Transverse colon (tissue), 4 donors: ENCODE data around the gene WNT5B. TPM values are rescaled to one million over a fixed set of nuclear protein-coding genes. Genes with fewer than 3 reads are reported as not detected.
A peak's percentile ranks its signal among the peaks of the same experiment; 100 is the strongest.

Experiments used
- DNase-seq: peaks from one replicate; pipeline ENCODE4 v3.0.0-alpha.2; 2019
- H3K27ac ChIP-seq, 4 donors: fragments of 200-600 bp; sonication (generic); 2 replicates each; pipeline ENCODE4 v1.5.1; 2016 to 2018; ENCODE audit warnings: inconsistent platforms in 4 of 4
- H3K27me3 ChIP-seq: fragments of 200-600 bp; sonication (generic); 2 replicates; pipeline ENCODE4 v1.5.1; 2017; ENCODE audit warnings: inconsistent platforms
- H3K36me3 ChIP-seq, 4 donors: fragments of 200-600 bp; sonication (generic); 2 replicates each; pipeline ENCODE4 v1.5.1; 2017 to 2019; ENCODE audit warnings: inconsistent platforms in 4 of 4
- H3K4me1 ChIP-seq, 4 donors: fragments of 200-600 bp; sonication (generic); 2 replicates each; pipeline ENCODE4 v1.5.1; 2017 to 2020; ENCODE audit warnings: inconsistent platforms in 4 of 4
- H3K4me3 ChIP-seq, 4 donors: fragments of 200-600 bp; sonication (generic); 1 replicate in 1 of 4; 2 replicates in 3 of 4; pipeline versions ENCODE4 v1.5.1 to v1.6.1; 2017 to 2019; ENCODE audit warnings: inconsistent platforms in 4 of 4
- H3K9me3 ChIP-seq, 2 donors: fragments of 200-600 bp; sonication (generic); 2 replicates each; pipeline ENCODE4 v1.5.1; 2017 to 2019; ENCODE audit warnings: inconsistent platforms in 2 of 2
- CTCF ChIP-seq, 5 experiments: fragments of 200-600 bp in 3 of 5; fragments of 450-650 bp in 2 of 5; sonication (generic) in 3 of 5; IDR thresholded peaks; 1 replicate in 2 of 5; 2 replicates in 3 of 5; pipeline ENCODE4 v1.5.1; 2016 to 2017; ENCODE audit warnings: antibody characterized with exemption in 5 of 5, inconsistent platforms in 3 of 5, mild to moderate bottlenecking in 2 of 5, moderate library complexity in 1 of 5
- EP300 ChIP-seq: sonication (generic); formaldehyde crosslinking; IDR thresholded peaks from one replicate; pipeline ENCODE4 v1.6.1; 2017; ENCODE audit warnings: antibody characterized with exemption, low read depth
- POLR2A ChIP-seq: fragments of 450-650 bp; IDR thresholded peaks from one replicate; pipeline ENCODE4 v1.6.1; 2016; ENCODE audit warnings: antibody characterized with exemption, mild to moderate bottlenecking, moderate library complexity
- POLR2AphosphoS5 ChIP-seq, 3 donors: sonication (generic); formaldehyde crosslinking; IDR thresholded peaks; one replicate each; pipeline ENCODE4 v1.6.1; 2016; ENCODE audit warnings: antibody characterized with exemption in 3 of 3
- WGBS, 2 donors: methylation state at CpG; one replicate each; pipeline ENCODE4 v1.1.5; 2018; ENCODE audit warnings: low coverage in 1 of 2; 5-methylcytosine and 5-hydroxymethylcytosine counted together
- in situ Hi-C, 4 donors: fragments of 200-750 bp; cut with MboI; loops; one replicate each; pipeline versions ENCODE4 v1.15.0 to v1.15.1; 2017; ENCODE audit warnings: low sequenced_read_pairs in 3 of 4, low pct_ligation_motif_present in 1 of 4, low pct_unique_long_range_greater_than_20kb in 1 of 4
- intact Hi-C: fragments of 100-400 bp; cut with DNase I; formaldehyde crosslinking; loops from one replicate; pipeline ENCODE4 v1.15.1; 2023; ENCODE audit warnings: low total_unique reads
- total RNA-seq, 4 donors: library from RNA; depleted of rRNA; stranded (reverse); fragments of >200 nt; gene quantifications; one replicate each; pipeline ENCODE4 v1.1.0, GENCODE V29; 2016

The WNT5B gene
- total RNA-seq, 4 donors from 2014 or later: 0.80 to 3.5 (median 3.5) TPM; not detected in 1

- intact Hi-C loops: no loop called here
- Histone ChIP-seq H3K4me3 (no peak overlapping the region), H3K27ac (peak overlapping the region in 1 of 4 donors; percentile 56), H3K4me1 (peaks cover 0 to 21% (median under 1%) of the 10 kb centered on the region in 4 donors), H3K36me3 (no peaks in the 10 kb centered on the region), H3K9me3 (no peaks in the 10 kb centered on the region), H3K27me3 (no peaks in the 10 kb centered on the region)
- WGBS, 2 donors: 87 to 100% methylated on average over 2 to 13 of the region's 13 CpGs
- no peak for DNase-seq
- in situ Hi-C loops: no loop called here
- no peak for TF ChIP-seq POLR2A
Measured at GRCh38 chr12:1611803-1612572, 17.0 kb upstream of the WNT5B start.

- in situ Hi-C loops (no loop called here), intact Hi-C loops (no loop called here)
- Histone ChIP-seq H3K4me1 (peaks cover 0 to 9% (median 0%) of the 10 kb centered on the region in 4 donors), H3K4me3 (no peak overlapping the region), H3K27ac (no peak overlapping the region), H3K27me3 (no peaks in the 10 kb centered on the region), H3K9me3 (no peaks in the 10 kb centered on the region), H3K36me3 (no peaks in the 10 kb centered on the region)
- TF ChIP-seq CTCF (IDR thresholded peaks at IDR 0.05) (no peak), EP300 (no peak), POLR2AphosphoS5 (IDR thresholded peaks at IDR 0.05) (no peak), POLR2A (no peak)
- DNase-seq: no peak
- 89 to 93% methylated on average over 2 to 4 of the region's 4 CpGs for WGBS, 2 donors
Measured at GRCh38 chr12:1613860-1614259, 15.2 kb upstream of the WNT5B start.

GRCh38 chr12:1614360-1614759, 14.7 kb upstream of the WNT5B start:
- no peaks in the 10 kb centered on the region for H3K9me3 ChIP-seq
- DNase-seq: no peak
- TF ChIP-seq POLR2AphosphoS5 (IDR thresholded peaks at IDR 0.05): no peak
- H3K4me3 ChIP-seq: no peak overlapping the region
- no peaks in the 10 kb centered on the region for H3K27me3 ChIP-seq
- H3K36me3 ChIP-seq: no peaks in the 10 kb centered on the region
- WGBS, 2 donors: 87% methylated on average over 6 of the region's 6 CpGs; no CpG with 5 or more reads in 1 of the 2 donors
- intact Hi-C loops (no loop called here), in situ Hi-C loops (no loop called here)
- peaks cover 0 to 4% (median 0%) of the 10 kb centered on the region in 4 donors for H3K4me1 ChIP-seq
- H3K27ac ChIP-seq: no peak overlapping the region

- no peak for TF ChIP-seq CTCF (IDR thresholded peaks at IDR 0.05)
- no peak for TF ChIP-seq EP300
- no peak for TF ChIP-seq POLR2AphosphoS5 (IDR thresholded peaks at IDR 0.05)
- no peak for TF ChIP-seq POLR2A
Measured at GRCh38 chr12:1616233-1617066, 12.6 kb upstream of the WNT5B start.

GRCh38 chr12:1618489-1618888, 10.5 kb upstream of the WNT5B start:
- TF ChIP-seq POLR2A: no peak
- no peak for TF ChIP-seq CTCF (IDR thresholded peaks at IDR 0.05)
- no peak for TF ChIP-seq POLR2AphosphoS5 (IDR thresholded peaks at IDR 0.05)
- no peak for TF ChIP-seq EP300
- H3K36me3 ChIP-seq: no peaks in the 10 kb centered on the region
- peaks cover 0 to 4% (median 0%) of the 10 kb centered on the region in 4 donors for H3K4me1 ChIP-seq
- no peak overlapping the region for H3K27ac ChIP-seq
- DNase-seq: no peak
- H3K4me3 ChIP-seq: no peak overlapping the region
- intact Hi-C loops: no loop called here
- H3K9me3 ChIP-seq: no peaks in the 10 kb centered on the region
- no peaks in the 10 kb centered on the region for H3K27me3 ChIP-seq
- in situ Hi-C loops: no loop called here

More at GRCh38 chr12:1616233-1617066, 12.6 kb upstream of the WNT5B start:
- in situ Hi-C loops: no loop called here
- intact Hi-C loops: no loop called here
- Histone ChIP-seq H3K4me1 (peaks cover 0 to 4% (median 0%) of the 10 kb centered on the region in 4 donors), H3K4me3 (no peak overlapping the region), H3K27ac (no peak overlapping the region), H3K27me3 (no peaks in the 10 kb centered on the region), H3K9me3 (no peaks in the 10 kb centered on the region), H3K36me3 (no peaks in the 10 kb centered on the region)
- no peak for DNase-seq
- WGBS, 2 donors: 87 to 89% methylated on average over 3 to 16 of the region's 16 CpGs
